Right kidney (tissue), 1 donor: ENCODE results near the gene GSK3A.
"Not testable (repeated sequence)": the region's sequence is repeated elsewhere in the genome, so short reads cannot be mapped to it uniquely, and the experiment has no call there.

Experiments
- DNase-seq: peaks from one replicate; pipeline ENCODE4 v3.0.0-alpha.2; 2016

Gene GSK3A

DNA sequence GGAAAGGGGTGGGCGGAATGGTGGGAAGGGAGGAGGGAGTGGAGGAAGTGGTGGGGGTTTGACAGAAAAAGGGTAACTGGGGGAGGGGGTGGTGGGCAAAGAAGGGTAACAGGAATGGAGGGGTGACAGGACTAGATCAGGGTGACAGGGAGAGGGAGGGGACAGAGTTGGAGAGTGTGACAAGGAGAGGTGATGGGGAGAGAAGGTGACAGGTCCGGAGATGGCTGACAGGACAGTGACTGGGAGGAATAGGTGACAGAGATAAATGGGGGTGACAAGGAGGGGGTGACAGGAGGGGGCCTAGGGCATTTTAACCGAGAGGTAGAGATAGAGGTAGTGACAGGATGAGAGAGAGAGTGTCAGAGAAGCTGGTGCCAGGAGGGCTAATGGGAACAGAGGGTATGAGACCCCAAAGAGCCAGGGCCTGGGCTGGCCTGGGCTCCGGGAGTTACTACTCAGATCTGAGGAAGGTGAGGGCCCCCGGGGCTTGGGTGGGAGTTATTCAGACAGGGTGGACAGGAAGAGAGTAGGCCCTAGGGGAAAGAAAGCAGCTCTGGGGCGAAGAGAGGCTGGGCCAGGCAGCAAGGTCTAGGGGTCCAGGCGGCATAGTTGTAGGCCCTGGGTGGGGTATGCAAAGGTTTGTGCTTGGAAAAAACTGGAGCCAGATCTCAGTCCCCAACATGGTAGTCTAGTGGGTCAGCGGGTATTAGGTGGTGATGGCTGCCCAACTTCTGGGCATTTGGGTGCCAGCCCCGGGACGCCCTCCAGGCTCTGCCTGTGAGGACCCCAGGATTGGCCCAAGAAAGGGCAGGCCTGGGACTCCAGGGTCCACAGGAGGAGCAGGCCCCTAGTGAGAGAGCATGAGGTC is 27.3 kb upstream of the GSK3A start:
- no peak for DNase-seq

DNA sequence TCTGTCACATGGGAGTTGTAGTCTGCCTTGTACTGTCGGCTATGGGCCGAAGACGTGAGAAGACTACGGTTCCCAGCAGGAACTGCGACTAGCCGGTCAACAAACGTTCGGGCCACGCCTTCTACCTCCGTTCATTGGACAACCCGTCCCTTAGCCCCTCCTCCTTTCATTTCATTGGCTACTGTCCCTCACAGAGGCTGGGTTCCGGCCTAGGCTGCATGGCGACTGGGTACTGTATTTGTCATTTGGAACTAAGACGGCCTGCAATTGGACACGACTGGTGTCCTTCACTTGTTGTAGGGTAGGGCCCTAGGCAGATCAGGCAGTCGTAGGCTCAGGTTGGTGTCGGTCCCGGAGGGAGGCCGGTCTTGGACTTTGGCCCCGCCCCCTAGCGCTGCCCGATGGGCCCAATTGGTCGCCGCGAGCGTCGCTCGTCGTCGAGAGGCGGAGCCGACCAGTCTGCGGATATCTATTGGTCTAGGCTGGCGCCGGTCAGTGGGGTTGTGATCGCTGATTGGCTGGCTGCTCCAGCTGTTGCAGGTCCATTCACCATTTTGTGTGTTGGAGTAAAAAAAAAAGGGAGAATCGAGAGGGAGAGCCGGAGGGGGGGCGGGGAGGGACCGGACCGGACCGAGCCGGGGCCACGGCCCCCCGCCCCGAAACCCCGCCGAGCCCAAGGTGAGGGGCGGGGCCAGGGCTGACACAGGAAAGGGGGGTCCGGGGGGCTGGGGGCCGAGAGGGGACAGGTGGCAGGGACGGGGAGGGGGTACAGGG is 26.5 kb upstream of the GSK3A start, which contains the start of gene CIC:
Gene CIC, plus strand, starts transcription at position 549 of the 774 bp plus-strand sequence. CDS start 2,532 bp downstream, outside the sequence.
- DNase-seq: peak; percentile 95

DNA sequence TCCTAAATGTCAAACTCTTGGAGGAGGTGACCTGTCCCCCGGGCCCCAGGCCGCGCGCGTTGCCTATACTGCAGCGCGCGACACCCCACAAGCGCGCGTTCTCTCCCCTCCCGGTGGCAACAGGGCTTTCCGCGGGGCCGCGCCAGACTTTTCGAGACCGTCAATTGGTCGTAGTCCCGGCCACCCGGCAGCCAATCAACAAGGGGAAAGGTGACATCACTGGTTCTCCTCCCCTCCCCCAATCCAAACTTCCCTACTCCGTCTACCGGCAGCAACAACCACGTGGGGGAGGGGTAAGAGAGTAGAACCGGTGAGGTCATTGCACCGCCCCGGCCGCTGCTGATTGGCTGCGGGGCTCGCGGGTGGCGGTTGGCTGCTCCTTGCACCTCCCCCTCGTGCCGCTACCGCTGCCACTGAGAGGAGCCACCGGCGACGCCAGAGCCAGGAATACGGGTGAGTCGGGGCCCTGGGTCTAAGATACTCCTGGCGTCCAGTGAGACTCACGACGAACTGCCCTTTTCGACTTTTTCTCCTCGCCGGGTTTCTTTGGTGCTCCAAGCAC is 25.8 kb upstream of the GSK3A start:
- peak; percentile 100 for DNase-seq

DNA sequence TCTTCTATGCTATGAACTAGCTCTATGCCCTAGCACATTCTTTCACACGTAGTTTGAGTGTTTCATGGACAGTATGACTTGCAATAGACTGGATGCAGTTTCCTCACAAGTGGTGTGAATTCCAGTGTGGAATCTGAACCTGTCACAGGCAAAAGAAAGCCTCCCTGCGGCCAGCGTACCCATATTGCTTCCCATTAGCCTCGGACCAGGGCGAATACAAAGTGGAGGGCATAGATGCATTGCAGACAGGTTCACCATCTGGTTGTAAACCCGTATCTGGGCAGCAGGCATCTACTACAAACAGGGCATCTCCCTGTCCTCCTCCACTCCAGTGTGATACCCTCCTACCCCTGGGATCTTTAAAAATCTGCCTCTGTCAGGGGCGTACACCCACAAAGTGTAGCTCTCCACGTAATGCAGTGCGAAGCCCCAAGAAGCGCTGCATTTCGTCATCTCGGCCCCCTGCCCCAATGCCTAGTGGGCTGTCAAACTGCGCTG is 25.3 kb upstream of the GSK3A start:
- no peak for DNase-seq

DNA sequence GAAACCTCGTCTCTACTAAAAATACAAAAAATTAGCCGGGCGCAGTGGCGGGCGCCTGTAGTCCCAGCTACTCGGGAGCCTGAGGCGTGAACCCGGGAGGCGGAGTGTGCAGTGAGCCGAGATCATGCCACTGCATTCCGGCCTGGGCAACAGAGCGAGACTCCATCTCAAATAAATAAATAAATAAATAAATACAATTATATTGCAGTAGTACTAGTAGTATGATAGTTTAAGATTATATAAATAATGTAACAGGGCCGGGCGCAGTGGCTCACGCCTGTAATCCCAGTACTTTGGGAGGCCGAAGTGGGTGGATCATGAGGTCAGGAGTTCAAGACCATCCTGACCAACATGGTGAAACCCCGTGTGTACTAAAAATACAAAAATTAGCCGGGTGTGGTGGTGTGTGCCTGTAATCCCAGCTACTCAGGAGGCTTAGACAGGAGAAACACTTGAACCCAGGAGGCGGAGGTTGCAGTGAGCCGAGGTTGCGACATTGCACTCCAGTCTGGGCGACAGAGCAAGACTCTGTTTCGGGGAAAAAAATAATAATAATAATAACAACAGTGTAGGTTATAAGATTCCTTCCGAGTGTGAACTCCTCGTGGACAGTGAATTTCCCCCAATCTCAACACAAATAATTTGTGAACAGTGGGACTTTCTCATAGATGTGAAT is 24.7 kb upstream of the GSK3A start:
- DNase-seq: not testable (repeated sequence)

DNA sequence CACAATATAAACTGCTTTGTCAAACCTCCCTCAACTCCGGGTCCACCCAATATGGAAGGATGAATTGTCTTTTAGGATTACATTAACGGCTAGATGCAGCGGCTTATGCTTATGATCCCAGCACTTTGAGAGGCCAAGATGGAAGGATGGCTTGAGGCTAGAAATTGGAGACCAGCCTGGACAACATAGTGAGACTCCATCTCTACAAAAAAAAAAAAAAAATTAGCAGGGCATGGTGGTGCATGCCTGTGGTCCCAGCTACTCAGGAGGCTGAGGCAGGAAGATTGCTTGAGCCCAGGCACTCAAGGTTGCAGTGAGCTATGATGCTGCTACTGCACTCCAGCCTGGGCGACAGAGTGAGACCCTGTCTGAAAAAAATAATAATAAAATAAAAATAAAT is 23.7 kb upstream of the GSK3A start:
- DNase-seq: not testable (repeated sequence)

DNA sequence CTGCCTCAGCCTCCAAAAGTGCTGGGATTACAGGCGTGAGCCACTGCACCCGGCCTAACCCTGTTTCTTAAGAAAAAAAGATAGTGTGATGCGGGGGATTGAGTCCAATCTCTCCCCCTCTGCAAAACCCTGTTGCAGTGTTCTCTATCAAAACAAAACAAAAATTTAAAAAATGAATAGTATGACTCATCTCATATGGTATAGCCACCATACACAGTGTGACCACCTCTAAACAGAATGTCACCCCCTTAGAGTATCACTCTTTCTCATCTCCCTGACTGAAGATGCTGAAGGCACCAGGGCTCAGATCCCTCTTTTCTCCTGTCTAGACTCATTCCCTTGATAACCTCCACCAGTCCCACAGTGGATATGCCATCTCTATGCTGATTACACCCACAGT is 19.4 kb upstream of the GSK3A start:
- DNase-seq: no peak

DNA sequence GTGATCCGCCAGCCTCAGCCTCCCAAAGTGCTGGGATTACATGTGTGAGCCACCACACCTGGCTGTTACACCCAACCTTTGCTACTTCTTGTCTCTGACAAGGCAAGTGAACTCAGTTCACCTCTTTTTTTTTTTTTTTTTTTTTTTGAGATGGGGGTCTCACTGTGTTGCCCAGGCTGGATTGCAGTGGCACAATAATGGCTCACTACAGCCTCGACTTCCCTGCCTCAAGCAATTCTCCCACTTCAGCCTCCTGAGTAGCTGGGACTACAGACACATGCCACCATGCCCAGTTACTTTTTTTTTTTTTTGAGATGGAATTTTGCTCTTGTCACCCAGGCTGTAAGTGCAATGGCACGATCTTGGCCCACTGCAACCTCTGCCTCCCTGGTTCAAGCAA is 15.4 kb upstream of the GSK3A start:
- DNase-seq: not testable (repeated sequence)

DNA sequence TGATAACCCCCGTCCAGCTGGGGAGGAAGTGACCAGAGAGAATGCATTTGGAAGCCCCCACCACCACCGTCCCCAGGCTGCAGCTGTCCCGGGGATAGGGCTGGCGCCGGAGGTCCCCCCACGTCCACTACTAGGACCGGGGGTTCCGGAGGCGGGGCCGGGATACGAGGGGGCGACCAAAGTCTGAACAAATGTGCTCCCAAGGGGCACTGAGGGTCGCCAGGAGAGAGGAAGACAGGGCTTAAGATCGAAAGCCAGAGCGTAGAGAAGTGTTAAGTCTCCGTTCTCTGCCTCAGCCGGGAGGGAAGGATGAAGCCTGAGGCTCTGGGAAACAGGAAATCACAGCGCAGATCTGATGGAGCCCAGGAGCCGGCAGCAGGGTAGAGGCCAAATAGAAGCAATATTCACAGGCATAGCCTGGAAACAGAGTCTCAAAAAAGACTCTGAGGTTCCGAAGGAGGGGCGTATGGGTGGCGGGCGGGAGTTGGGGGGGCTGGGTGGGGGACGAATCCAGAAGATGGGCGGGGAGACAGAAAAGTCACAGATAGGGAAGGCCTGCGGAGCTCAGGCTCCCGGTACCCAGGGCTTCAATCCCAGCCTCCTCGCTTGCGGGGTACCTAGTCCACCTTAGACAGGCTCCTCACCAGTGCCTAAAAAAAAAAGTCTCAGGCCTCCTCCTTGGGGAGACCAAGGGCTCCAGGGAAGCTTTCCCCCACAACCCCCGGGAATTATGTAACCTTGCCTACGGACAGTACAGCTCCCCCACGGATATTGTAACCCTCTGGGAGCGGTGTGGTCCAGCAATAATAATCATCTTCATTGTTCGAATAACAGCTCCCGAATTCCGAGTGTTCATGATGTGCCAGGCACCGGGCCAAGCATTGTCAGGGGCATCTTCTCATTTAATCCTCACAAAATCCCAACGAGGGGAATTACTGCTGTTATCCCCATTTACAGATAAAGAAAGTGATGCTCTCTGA is 13.7 kb upstream of the GSK3A start:
- peak; percentile 76 for DNase-seq

DNA sequence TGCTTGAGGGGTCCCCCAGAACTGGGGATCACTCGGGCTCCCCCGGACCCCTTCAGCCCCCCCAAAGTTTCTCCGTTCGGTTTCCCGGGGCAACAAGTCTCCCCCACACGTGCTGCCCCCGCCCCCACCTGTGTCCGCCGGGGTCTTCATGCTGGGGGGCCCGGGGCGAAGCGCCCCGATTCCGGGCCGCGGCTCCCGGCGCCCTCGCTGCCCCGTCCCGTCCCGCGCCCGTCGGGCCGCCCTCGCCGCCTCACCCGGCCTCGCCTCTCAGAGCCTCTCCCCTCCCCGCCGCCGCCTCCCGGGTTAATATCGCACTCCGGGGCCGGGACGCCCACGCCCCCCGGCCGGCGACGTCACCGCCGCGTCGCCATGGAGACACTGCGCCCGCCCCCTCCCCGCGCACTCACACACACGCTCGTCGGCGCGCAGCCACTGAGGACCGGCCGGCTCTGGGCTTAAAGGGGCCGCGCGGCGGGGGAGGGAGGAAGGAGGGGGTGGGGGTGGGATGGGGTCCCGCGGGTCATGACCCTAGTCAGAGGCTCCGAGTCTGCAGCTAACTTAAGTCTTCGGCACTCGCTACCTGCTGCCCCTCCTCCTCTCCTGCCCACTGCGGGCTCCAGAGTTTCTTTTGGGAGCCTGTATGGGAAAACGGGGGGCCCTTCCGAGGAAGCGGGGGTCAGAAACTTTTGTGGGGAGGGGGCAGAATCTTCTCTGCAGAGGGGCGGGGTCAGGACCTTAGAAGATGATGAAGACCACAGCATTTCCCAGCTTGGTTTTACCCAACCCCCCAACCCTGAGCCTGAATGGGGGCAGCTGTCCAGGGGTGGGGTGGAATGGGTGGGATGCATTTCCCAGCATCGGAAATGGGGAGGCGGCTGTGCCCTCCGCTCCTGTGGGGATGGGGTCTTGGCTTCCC is 12.7 kb upstream of the GSK3A start, which contains the start of gene ERF:
Gene ERF, minus strand, starts transcription at position 279 of the 916 bp plus-strand sequence. Its CDS starts 129 bp downstream, at position 150.
- DNase-seq: peak; percentile 77

DNA sequence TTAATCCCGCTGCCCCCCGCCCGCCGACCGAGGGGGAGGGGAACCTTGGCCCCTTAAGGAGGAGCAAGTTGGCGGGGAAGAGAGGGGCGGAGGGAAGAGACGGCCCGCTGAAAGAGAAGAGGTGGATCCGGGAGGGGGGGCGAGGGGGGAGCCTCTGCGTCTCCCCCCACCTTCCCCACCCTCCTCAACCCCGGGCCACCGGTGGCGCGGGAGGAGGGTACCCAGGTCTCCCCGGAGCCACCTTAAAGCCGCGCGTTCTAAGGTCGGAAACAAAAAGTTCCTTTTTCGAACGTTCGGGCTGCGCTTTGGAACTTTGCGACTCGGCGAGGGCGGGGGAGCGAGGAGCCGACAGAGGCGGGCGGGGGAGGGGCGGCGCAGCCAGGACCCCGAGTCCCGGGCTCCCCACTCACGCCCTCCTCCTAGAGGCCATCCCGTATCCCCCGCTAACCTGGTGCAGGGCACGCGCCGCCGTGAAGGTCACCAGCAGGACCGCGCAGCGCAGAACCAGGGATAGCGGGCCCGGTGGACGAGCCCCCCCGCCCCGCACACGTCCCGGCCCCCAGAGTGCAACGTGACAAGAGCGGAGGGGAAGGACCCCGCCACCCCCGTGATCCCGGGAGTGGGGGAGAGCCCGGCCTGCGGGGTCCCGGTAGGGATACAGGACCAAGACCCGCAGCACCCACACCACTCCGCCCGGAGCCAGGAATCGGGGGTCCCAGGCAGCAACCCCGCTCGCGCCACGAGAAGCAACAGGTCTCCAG is 11.9 kb upstream of the GSK3A start:
- peak; percentile 85 for DNase-seq

DNA sequence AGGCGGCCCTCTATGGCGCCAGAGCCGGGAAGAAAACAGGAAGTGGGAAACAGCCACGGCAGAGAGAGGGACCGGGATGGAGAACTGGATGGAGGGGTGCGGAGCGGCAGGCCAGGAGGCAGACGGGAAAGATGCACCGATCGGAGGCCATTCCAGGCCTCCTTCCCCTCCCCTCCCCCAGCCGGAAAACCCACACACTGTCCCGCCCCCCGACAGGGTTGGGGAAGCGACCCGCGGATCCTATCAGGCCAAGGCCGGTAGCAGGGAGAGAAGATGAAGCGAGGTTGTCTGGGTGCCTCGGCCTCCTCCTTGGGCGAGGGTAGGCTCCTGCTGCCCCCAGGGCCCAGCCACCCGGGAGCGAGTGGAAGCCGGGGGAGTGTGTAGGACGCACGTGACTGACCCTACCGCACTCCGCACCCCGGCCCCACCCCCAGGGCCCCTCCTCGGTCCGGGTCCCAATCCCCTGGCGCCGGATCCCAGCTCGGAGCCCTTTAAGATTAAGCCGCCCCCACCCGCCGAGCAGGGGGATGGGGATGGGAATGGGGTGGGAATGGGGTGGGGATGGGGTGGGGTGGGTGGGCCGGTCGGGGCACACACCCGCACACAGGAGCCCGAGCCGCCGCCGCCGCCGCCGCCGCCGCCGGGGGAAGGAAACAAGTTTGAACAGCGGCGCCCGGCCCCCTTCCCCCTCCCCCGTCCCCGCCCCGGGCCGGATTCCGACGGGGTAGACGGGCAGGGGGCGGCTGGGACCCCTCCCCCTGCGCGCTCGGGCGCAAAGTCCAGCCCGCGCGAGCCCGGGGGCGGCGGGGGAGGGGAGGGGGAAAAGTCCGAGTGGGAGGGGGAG is 11.1 kb upstream of the GSK3A start:
- DNase-seq: peak; percentile 66

DNA sequence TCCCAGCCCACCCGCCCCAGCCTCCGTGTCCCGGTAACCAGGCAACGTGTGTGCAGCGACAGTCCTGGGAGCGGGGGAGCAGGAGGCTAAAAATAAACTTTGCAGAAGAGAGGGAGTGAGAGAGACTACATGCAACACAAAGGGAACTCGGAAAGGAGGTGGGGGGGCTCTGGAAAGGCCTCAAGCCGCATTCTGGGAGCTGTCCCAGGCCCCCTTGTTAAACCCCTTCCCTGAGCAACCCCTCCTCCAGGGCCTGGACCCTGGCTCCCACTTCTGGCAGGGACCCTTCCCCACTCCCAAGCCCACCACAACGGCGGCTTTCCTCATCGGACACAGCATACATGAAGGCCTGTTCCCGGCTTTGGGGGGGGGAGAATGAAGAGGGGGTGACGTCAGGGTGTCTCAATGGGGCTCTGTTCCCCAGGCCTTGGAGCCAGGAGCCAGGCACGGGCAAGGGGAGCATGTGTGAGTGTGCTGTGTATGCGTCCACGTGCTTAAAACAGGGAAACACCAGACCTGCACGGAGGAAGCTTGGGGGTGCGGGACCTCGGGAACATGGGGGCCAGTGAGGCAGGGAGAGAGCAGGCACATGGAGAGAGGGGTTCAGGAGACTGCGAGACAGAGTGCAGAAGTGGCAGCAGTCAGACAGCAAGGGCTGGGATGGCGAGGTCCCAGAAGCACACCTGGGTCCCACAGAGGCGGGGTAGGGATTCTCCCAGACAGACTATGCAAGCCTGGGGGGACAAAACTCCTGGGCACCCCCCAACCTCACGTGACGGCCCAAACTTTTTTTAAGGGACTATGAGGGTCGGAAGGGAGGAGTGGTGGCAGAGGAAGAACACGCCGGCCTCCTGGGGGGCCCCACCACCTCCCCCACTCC is 10.2 kb upstream of the GSK3A start:
- DNase-seq: peak; percentile 65

DNA sequence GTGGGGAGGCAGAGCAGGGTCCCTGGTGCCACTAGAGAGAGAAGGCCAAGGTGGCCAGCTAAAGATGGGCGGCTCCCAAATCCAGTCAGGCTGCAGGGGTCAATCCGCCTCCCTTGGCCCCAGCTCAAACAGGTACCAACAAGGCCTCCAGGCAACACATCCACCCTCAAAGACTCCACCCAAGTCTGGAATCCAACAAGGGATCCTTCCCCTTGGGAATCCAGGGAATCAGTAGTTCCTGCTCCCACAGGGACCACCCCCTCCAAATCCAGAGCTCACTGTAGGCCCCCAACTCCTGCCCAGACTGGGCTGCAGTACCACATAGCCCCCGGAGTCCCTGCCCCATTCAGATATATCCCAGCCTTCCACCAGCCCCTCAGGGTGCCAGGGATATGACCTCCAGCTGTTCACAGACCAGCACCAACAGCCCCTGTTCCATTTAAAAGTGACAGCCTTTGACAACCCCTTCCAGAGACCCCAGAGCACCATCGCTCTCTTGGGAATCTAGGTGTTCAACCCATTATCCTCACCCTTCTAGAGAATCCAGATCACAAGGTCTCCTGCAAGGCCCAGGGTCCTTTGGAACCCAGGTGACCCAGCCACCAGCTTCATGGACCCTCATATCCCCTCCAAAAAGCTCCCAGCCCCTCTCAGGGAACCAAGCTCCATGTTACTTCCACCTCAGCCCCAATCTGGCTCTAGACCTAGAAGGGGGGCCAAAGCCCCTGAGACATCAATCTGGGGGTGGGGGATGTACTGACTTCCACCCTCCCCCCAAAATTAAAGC is 9.4 kb upstream of the GSK3A start:
- no peak for DNase-seq

DNA sequence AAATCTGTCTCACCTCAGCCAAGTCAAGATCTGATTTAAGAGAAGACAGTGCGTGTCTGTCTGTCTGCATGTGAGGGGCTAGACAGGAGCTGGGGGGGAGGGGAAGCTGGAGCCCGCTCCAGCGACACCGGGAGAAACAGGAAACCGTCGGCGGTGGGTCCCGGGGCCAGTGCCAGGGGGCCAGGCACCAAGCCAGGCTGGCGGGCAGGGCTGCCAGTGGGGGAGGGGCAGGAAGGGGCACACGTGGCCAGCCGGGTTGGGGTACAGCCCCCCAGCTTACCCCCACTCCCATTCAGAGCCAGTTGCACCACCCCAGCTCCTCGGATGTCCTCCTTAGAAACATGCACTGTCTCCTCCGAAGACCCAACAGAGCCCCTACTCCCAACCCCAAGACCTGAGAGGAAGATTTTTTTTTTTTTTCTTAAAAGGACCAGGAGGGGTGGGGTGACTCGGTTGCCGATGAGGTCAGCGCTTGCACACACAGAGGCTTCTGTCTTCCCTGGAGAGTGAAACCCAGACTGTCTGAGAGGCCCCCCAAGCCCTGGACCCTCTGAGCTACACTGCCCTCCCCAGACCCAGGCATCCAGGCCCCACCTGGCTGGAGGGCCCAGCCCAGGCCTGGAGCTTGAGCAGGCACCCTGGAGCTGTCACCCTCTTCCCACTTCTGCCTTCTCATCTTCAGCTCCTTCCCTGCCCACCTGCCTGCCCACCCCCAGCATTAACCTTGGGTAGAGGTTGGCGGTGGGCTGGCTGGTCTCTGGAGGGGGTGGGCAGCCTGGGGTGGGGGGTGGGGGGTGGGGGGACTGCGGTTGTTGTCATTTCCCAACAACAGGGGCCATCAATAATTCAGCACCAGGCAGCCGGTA is 8.5 kb upstream of the GSK3A start:
- DNase-seq: no peak
